ENCODE data around the gene MAEL.

GRCh38 chr1:167059809-167060107 lies 70.7 kb downstream of the MAEL start:
- TF ChIP-seq POLR2A (IDR thresholded peaks at IDR 0.05) (no peak), CTCF (IDR thresholded peaks at IDR 0.05) (no peak)
